ENCODE data around the gene CPA5. TPM values are rescaled to one million over a fixed set of nuclear protein-coding genes. Genes with fewer than 3 reads are reported as not detected.

Gene CPA5, protein sequence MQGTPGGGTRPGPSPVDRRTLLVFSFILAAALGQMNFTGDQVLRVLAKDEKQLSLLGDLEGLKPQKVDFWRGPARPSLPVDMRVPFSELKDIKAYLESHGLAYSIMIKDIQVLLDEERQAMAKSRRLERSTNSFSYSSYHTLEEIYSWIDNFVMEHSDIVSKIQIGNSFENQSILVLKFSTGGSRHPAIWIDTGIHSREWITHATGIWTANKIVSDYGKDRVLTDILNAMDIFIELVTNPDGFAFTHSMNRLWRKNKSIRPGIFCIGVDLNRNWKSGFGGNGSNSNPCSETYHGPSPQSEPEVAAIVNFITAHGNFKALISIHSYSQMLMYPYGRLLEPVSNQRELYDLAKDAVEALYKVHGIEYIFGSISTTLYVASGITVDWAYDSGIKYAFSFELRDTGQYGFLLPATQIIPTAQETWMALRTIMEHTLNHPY
- not detected for total RNA-seq
- not detected for polyA plus RNA-seq (2013, experiment 1 of 2)
- polyA plus RNA-seq (2013, experiment 2 of 2), result not detected
- long read RNA-seq, experiment 1, result 0 reads
- long read RNA-seq, experiment 2, result 0 reads
- long read RNA-seq, experiment 3, result 0 reads
- long read RNA-seq, experiment 4, result 0 reads

- Mint-ChIP-seq H3K36me3 (ENCODE audit: low read depth) (no peaks in the 10 kb centered on the region), H3K4me3 (no peak within 1 kb of the TSS), H3K27ac (no peak within 1 kb of the TSS), H3K4me1 (peaks cover 10% of the 10 kb centered on the region), H3K27me3 (ENCODE audit: insufficient read depth) (peaks cover 1% of the 10 kb centered on the region), H3K9me3 (no peaks in the 10 kb centered on the region)
- Histone ChIP-seq H3K36me3 (ENCODE audit: control insufficient read depth, insufficient read depth, low read length) (no peaks in the 10 kb centered on the region), H3K4me1 (ENCODE audit: control insufficient read depth, insufficient read depth, low read length) (no peaks in the 10 kb centered on the region), H3K9ac (ENCODE audit: extremely low read depth, low read length, poor library complexity, severe bottlenecking) (no peak within 1 kb of the TSS), H3K9me3 (ENCODE audit: control insufficient read depth, low read length) (no peaks in the 10 kb centered on the region), H3K27me3 (ENCODE audit: control insufficient read depth, insufficient read depth, low read length, poor library complexity, severe bottlenecking) (no peaks in the 10 kb centered on the region), H3K4me3 (ENCODE audit: low read length) (peak within 1 kb of the TSS; percentile 8), H3K27ac (ENCODE audit: low read depth, low read length) (peak within 1 kb of the TSS; percentile 82)
- 93 to 100% methylated on average over 5 of the region's 5 CpGs for WGBS, 2 experiments (ENCODE audit: insufficient coverage in 1 of 2, insufficient read length in 1 of 2)
- TF ChIP-seq, protein P1, sequence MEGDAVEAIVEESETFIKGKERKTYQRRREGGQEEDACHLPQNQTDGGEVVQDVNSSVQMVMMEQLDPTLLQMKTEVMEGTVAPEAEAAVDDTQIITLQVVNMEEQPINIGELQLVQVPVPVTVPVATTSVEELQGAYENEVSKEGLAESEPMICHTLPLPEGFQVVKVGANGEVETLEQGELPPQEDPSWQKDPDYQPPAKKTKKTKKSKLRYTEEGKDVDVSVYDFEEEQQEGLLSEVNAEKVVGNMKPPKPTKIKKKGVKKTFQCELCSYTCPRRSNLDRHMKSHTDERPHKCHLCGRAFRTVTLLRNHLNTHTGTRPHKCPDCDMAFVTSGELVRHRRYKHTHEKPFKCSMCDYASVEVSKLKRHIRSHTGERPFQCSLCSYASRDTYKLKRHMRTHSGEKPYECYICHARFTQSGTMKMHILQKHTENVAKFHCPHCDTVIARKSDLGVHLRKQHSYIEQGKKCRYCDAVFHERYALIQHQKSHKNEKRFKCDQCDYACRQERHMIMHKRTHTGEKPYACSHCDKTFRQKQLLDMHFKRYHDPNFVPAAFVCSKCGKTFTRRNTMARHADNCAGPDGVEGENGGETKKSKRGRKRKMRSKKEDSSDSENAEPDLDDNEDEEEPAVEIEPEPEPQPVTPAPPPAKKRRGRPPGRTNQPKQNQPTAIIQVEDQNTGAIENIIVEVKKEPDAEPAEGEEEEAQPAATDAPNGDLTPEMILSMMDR (conservative IDR thresholded peaks at IDR 0.05), result no peak
- DNase-seq, result no peak
These were observed at the start of gene CPA5 for GRCh38 chr7:130344271-130344866. CPA5 (plus strand) TSS chr7:130344816; CDS start chr7:130346486, 1,670 bp downstream.

DNA sequence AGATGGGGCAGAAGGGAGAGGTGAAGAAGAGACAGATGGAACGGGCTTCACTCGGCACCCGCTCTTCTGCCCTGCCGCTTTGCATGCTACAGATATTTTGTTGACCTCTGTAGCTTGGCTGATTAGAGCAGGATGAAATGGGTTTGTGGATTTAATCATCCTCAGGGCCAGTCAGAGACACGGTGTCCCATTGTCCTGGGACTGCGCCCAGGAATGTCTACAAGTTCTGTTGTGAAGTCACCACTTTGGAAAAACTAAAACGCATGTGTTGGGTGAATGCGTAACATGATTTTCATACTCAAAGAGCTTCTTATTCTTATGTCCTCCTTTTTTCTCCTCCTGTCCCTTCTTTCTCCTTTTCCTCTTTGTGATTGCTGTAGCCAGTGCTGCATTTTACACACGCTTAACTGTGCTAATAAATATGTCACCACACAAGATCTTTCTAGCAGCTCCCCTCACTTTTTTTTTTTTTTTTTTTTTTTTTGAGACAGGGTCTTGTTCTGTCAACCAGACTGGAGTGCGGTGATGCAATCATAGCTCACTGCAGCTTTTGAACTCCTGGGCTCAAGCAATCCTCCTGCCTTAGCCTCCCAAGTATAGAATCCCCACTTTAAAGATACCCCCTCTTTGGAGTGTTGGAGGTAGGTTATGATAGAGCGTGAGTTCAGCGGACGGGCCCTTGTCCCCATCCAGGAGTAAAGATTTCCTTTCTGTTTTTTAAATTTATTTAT lies 48.2 kb upstream of the CPA5 start:
- TF ChIP-seq, protein P1 (conservative IDR thresholded peaks at IDR 0.05), result no peak

More for the DNA sequence above, 48.2 kb upstream of the CPA5 start:
- Mint-ChIP-seq H3K4me1 (no peaks in the 10 kb centered on the region), H3K4me3 (no peak overlapping the region), H3K27ac (no peak overlapping the region), H3K27me3 (ENCODE audit: insufficient read depth) (peaks cover 2% of the 10 kb centered on the region), H3K36me3 (ENCODE audit: low read depth) (no peaks in the 10 kb centered on the region), H3K9me3 (peaks cover 16% of the 10 kb centered on the region)
- no peak for DNase-seq
- 94 to 95% methylated on average over 6 to 10 of the region's 13 CpGs for WGBS, 2 experiments (ENCODE audit: insufficient coverage in 1 of 2, insufficient read length in 1 of 2)
- H3K9me3 ChIP-seq (ENCODE audit: control insufficient read depth, low read length), result no peaks in the 10 kb centered on the region
- H3K27ac ChIP-seq (ENCODE audit: low read depth, low read length), result no peak overlapping the region
- no peak overlapping the region for H3K4me3 ChIP-seq (ENCODE audit: low read length)
- no peaks in the 10 kb centered on the region for H3K27me3 ChIP-seq (ENCODE audit: control insufficient read depth, insufficient read depth, low read length, poor library complexity, severe bottlenecking)
- no peaks in the 10 kb centered on the region for H3K4me1 ChIP-seq (ENCODE audit: control insufficient read depth, insufficient read depth, low read length)
- no peaks in the 10 kb centered on the region for H3K36me3 ChIP-seq (ENCODE audit: control insufficient read depth, insufficient read depth, low read length)
- H3K9ac ChIP-seq (ENCODE audit: extremely low read depth, low read length, poor library complexity, severe bottlenecking), result no peak overlapping the region

All from endodermal cell (in vitro differentiated cells).